Activated T-cell treated with anti-CD3 and anti-CD28 coated beads for 1 hour (primary cell): ENCODE measurements around the gene ADAMTS13.

Source experiments
- DNase-seq: peaks from one replicate; pipeline ENCODE4 v3.0.0-alpha.2; 2020; ENCODE audit warnings: low read depth

The ADAMTS13 gene

DNA sequence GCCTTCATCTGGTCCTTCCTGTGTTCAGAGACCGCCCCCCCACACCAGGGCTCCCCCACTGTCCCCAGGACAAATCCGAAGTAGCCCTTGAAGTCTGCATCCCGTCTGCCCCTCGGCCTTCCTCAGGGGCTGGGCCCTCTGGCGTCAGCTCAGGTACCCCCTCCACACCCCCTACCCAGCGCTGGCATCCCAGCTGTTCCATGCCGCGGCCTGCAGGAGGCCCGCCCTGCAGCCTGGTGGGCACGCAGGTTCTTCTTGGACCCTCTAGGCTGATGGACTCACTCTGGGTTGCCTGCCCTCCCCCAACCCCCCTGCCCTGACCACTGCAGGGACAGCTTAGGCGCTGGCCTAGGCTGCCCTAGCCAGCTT lies 50.1 kb downstream of the ADAMTS13 start:
- DNase-seq: no peak

GRCh38 chr9:133472753-133473378 lies 50.7 kb downstream of the ADAMTS13 start:
- no peak for DNase-seq

- DNase-seq: no peak
Measured at GRCh38 chr9:133473743-133474142, 51.6 kb downstream of the ADAMTS13 start.

- no peak for DNase-seq
Measured at GRCh38 chr9:133474215-133474614, 52.0 kb downstream of the ADAMTS13 start.

DNA sequence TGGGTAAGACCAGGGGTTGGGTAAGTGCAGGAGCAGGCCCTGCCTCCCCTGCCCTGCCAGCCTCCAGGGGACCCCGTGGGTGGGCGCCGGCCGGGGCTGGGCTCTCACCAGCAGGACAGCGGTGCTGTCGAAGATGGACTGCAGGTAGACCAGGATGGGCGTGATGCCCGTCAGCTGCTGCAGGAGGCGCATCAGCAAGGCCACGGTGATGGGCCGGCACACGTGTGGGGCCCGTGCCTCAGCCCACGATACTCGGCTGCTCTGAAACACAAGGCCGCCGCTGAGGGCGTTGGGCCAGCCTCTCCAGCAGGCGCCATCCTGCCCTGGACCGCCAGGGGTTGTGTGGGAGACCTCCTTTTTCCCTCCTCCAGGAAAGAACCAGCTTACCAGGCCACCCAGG lies 52.7 kb downstream of the ADAMTS13 start:
- DNase-seq: no peak

- no peak for DNase-seq
Measured at GRCh38 chr9:133475292-133476012, 53.3 kb downstream of the ADAMTS13 start.

- DNase-seq: no peak
Measured at GRCh38 chr9:133476036-133476931, 54.1 kb downstream of the ADAMTS13 start.

DNA sequence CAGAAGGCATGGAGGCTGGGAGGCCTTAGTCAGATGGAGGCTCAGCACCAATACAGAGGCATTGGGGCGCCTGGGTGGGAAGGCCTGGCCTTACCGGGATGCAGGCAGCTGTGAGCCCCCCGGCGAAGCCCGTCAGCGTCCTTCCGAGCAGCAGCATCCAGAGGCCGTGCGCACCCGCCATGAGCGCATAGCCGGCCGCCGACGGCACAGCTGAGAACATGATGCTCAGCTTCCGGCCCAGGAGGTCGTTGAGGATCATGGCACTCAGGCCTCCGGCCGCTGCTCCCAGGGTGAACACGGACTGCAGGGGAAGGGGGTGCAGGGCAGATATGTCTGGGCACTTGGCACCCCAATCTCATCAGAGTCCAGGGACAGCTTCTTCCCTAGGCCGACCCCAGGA lies 54.8 kb downstream of the ADAMTS13 start:
- DNase-seq: no peak

DNA sequence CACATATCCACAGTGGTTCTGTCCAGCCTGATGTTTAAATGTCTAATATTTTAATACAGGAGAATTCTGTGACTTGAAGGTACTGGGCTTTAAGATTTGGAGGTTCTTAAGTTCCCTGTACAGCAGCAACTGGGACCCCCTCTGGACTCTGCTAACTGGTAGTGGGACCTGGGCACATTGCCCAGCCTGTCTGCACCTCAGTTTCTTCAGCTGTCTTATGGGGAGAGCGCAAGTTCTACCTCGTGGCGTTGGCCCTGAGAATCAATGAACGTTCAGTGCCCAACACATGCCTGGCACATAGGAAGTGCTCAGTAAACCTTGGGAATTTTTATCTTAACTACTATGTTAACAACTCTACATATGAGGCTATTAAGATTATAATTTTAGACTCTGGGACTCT lies 55.3 kb downstream of the ADAMTS13 start:
- DNase-seq: no peak

- no peak for DNase-seq
Measured at GRCh38 chr9:133477992-133478850, 56.1 kb downstream of the ADAMTS13 start.

DNA sequence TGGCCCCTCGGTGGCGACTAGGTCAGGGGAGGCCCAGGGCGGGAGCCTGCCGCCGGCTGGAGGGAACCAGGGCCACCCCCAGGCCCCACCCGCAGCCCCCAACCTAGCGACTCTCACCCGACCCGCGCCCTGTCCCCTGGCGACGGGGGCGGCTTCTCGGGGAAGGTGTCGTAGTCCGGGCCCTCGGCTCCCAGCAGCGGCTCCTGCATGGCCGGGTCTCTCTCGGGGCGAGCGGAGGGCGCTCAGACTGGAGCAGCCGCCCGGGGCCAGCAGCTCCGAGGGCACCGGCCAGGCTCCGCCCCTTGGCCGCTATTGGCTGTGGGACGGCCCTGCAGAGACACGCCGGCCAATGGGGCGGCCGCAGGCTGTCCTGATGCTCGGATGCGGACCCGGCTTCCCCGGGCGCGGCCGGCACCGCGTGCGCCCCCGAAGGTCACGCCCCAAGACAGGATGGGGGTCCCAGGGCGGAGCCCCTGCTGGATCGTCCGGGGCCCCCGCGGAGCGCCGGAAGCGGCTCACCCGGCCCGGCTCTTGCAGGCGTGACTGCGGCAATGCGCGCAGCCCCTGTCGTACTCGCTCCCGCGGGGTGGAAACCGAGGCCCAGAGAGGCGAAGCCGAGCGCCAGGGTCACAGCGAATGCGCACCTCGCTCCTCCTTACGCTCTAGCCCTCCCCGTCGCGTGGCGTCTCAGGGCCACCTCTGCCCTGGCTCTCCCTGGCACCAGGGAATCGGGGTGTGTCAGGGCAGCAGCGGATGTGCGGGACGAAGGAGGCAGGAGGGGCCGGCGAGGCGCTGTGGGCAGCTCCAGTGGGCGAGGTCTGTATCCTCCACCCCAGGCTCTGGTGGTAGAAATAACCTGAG lies 56.9 kb downstream of the ADAMTS13 start, which contains the start of gene SLC2A6:
Gene SLC2A6 (minus strand): TSS at position 249 of the 861 bp plus-strand sequence. CDS start 40 bp downstream, at position 209.
- DNase-seq: peak; percentile 68

GRCh38 chr9:133483611-133484010 lies 61.4 kb downstream of the ADAMTS13 start:
- no peak for DNase-seq

DNA sequence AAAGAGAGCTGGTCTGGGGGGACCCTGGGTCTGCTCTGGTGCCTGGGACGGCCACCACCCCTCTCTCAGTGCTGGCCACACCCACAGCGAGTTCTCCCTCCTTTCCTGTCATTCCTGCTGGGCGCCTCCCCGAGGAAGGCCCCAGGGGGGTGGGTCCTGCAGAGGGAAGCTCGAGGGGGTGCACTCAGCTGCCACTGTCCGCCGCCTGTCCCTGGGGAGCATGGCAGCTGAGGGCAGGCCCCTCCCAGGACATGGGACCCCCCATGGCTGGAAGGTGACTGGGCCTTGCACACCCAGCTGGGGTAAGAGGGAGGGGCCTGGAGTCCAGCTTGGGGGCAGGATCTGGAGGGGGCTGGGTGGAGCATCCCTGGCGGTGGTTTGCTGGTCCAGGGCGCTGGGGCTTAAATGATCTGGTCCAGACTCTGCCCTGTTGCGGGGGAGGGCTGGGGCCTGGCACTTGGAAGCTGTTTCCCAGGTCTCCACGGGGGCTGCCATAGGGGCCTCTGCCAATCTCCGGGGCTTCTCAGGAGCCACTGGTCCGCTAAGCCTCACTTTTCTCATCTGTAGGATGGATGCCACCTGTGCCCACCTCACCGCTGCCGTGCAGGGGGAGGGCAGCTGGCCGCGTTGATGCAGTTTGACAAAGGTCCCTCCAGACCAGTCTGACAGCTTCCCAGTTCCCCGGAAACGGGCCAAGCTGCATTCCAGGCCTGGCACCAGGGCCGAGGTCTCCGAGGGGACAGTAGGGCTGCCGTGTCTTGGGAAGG lies 62.7 kb downstream of the ADAMTS13 start:
- DNase-seq: no peak

- DNase-seq: no peak
Measured at GRCh38 chr9:133485531-133486260, 63.5 kb downstream of the ADAMTS13 start.

DNA sequence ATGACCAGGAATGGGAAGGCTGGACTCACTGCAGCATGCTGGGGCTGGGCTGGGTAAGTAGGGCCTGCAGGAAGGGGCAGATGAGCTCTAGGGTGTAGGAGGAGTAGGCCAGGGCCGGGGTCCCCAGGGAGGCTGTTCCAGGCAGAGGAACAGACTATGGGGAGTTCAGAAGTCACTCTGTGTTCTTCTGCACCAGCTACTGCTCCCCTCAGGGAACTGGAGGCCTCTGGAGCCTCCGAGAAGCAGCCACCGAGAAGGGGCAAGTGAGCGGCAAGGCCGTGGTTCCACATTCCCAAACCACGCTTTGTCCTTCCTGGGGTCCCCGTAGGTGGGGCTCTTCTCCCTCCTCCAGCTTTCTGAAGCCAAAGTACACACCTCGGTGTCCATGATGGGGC lies 65.2 kb downstream of the ADAMTS13 start:
- no peak for DNase-seq

GRCh38 chr9:133488686-133489252 lies 66.6 kb downstream of the ADAMTS13 start:
- DNase-seq: no peak

GRCh38 chr9:133489253-133490190 lies 67.4 kb downstream of the ADAMTS13 start:
- no peak for DNase-seq

DNA sequence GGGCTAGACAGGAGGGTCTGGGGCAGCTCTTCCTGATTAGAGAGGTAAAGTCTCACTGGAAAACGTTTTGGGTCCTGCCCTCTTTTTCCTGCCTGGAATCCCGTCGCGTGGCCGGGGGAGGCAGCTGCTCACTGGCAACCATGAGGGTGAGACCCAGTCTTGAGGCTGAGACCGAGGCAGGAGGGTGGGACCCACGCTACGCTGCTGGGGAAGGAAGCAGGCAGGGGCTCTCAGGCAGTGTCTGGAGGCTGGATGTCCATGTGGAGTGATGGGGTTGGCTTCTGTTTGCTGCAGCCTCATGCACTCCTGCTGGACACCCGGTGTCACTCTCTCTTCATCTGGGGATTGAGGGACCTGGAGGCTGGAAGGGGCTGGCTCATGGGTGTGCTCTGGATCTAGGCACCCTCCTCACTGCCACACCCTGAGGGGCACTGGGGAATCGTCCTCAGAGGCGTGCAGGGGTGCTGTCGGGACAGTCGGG lies 68.1 kb downstream of the ADAMTS13 start:
- no peak for DNase-seq
